T-helper 22 cell (primary cell): ENCODE results near the gene SPR.

Experiments
- DNase-seq: peaks from one replicate; pipeline ENCODE4 v3.0.0-alpha.2; 2020; ENCODE audit warnings: low read depth

Gene SPR

GRCh38 chr2:72915907-72916742 lies 28.9 kb downstream of the SPR start:
- DNase-seq = peak; percentile 14

GRCh38 chr2:72916743-72917137 lies 29.5 kb downstream of the SPR start:
- no peak for DNase-seq

DNA sequence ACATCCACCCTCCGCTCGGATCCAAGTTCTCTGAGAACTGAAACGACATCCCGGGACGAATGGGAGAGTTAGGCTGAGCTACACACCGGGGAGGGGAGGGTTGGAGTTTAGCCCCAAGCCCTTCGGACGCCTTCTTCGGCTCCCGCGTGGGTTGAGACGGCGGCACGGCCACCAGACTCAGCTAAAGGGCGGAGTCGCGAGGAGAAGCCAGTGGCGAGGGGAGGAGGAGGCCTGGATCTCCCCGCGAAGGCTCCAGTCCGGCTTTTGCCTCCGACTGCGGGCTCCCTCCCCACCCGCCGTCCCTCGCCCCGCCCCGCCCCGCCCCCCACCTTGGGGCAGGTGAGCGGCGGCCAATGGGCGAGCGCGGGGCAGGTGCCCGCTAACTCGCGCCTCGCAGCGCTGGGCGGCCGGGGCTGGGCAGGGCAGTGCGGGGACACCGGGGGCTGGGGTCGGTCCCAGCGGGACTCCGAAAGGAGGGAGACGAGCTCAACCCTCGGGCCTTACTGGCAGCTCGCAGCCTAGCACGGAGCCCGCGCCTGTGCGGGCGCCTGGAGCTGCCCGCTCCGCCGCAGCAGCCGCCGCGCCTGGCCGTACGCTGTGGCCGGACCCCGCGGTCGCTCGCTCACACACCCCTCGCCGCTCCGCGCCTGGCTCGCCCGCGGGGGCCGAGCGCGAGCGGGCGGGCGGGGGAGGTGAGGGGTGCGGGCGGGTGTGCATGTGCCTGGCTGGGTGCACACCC lies 30.1 kb downstream of the SPR start, which contains the start of gene EMX1:
TSS of gene EMX1 (plus strand) at position 382 of the 739 bp plus-strand sequence. CDS start at position 716, 334 bp downstream.
- peak; percentile 24 for DNase-seq

DNA sequence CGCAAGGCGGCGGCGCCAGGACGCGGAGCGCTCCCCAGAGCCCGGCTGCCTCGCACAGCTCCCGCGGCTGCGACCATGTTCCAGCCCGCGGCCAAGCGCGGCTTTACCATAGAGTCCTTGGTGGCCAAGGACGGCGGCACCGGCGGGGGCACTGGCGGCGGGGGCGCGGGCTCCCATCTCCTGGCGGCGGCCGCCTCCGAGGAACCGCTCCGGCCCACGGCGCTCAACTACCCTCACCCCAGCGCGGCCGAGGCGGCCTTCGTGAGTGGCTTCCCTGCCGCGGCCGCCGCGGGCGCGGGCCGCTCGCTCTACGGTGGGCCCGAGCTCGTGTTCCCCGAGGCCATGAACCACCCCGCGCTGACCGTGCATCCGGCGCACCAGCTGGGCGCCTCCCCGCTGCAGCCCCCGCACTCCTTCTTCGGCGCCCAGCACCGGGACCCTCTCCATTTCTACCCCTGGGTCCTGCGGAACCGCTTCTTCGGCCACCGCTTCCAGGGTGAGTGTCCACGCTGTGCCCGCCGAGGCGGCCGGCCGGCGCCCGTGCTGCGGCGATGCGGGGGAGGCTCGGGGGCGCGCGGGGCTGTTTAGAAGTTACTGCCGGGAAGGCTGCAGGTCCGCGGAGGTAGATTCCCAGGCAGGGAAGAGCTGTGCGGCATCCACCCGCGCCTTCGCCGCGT lies 30.8 kb downstream of the SPR start:
- DNase-seq = no peak

DNA sequence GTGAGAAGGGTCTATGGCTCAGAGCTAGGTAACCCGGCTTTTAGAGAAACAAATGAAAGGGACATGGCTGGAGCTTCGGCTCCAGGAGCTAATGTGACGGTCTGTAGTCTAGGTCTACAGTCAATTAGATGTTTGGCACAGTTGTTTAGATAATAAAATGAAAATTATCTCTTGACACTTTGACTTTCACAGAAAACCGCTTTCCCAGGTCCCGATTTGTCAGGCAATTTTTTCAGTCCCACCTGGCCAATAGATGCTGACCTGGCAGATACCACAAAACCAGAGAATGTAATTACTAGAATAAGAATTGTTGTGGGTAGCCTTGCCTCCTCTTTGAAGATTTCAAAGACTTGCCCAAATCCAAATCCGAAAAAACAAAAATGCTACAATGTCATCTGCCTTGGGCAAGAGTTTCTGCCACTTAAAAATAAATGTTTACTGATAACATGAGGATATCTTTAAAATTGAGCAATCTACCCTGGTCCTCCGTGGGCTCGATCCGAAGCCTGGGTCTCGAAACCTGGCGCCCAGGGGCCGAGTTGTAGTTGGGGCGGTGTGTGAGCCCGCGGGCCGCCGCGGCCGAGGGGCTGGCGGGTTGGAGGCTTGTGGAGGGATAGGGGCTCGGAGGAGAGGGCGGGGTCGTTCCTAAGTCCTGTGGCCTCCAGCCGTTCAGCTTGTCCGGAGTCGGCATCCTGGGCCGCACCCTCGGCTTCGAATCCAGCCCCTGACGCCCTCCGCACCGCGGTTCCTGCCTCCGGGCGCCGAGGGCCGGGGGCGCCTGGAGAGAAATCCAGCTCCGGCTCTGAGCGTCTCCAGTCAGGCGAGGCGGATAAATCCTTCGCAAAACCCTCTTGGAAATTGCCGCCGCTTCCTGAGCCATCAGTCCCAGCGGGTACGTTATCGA lies 32.5 kb downstream of the SPR start:
- DNase-seq = no peak

DNA sequence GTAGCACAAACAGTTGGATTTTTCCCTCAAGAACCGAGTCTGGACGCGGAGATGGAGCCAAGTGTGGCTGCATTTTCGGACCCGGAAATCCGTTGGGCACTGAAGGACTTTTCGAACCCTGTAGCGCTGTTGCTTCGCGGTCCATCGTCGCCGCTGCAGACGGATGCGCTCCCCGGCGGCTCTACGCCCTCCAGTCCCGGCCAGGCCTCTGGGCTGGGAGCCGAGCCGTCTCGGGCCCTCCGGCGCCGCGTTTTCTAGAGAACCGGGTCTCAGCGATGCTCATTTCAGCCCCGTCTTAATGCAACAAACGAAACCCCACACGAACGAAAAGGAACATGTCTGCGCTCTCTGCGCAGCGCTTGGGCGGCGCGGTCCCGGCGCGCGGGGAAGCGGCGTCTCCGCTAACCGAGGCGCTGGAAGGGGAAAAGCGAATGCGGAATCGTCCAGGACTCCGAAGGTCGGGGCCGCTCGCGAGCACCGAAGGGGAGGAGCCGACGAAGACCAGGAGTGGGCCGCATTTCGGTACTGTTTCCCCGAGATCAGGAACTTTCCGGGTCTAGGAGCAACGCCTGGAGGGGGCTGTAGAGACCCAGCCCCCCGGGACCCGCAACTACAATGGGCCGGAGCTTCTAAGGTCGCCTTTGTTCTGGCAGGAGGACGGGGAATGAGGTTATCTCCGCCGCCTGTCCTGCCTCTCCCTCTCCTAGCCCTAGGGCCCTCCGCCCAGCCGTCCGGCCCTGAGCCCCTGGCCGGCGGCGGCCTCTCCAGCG lies 33.3 kb downstream of the SPR start:
- DNase-seq = no peak

GRCh38 chr2:72921088-72921851 lies 34.1 kb downstream of the SPR start:
- no peak for DNase-seq

DNA sequence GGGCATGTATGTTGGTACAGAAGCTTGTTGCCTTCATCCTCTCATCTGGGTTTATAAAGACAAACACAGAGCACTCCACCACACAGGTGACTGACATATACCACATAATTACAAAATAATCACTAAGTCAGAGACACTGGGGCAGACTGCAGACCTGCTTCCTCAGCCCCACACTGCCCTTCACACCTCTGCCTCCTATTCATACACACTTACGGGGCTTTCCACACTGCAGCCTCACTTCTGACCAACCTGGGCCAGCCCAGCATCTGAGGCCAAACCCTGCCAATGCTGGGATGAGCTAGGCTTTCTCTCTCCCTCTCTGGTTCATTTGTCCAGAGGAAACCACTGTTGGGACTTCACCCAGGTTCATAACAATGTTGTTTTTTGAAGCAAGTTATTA lies 34.6 kb downstream of the SPR start:
- no peak for DNase-seq

- no peak for DNase-seq
Measured at GRCh38 chr2:72923833-72924352, 36.7 kb downstream of the SPR start.

- DNase-seq = no peak
Measured at GRCh38 chr2:72924353-72925240, 37.4 kb downstream of the SPR start.

GRCh38 chr2:72925328-72925943 lies 38.2 kb downstream of the SPR start:
- DNase-seq = no peak

GRCh38 chr2:72926368-72926767 lies 39.2 kb downstream of the SPR start:
- no peak for DNase-seq

DNA sequence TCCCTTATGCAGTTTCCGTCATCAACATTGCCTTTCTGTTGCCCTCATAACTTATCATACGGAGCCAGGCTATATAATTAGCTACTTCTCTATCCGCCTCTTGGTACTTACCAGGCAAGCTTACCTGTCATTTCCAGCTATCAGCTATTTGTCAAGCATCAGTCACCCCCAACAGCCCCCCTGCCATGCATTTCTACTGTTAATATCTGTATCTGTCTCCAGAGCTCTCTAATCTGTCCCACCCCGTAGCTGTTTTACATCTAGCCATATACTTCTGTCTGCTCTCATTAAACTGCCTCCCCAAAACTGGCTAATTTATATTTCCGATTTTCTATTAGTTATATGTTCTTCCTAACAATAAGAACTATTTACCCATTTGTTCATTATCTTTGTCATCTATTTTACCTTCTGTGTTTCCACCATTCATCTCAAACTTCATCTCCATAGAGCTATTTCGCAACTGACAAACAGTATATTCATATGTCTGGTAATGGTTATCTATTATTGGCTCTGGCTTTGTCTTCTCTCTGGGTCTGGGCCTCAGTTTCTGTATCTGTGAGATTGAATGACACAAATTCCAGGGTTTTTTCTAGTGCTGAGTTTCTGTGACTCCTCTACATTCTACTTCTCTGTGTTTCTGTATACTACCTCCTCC lies 39.7 kb downstream of the SPR start:
- DNase-seq = no peak

- DNase-seq = no peak
Measured at GRCh38 chr2:72927619-72928550, 40.7 kb downstream of the SPR start.

DNA sequence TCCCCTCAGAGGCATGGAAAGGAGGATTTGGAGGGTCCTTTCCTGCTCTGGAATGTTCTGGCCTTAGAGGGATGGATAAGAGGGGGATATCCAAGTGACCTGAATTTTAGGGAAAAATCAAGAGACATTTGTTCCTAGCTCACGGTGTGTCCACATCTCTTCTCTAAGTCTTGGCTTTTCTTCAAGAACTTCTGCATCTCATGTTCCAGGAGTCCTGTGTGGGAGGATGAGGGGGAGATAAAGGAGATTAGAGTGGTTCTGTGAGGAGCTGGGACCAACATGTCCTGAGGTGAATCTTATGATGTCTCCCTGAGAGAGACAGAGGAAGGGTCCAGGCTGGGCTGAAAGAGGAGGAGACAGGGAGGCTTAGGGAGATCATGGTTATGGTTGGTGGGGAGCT lies 41.8 kb downstream of the SPR start:
- no peak for DNase-seq

- DNase-seq = no peak
Measured at GRCh38 chr2:72931280-72931910, 44.2 kb downstream of the SPR start.
